ENCODE results near the gene WWOX. TPM values are rescaled to one million over a fixed set of nuclear protein-coding genes. Genes with fewer than 3 reads are reported as not detected.

The WWOX gene
- total and polyA plus RNA-seq, 2 of the 13 experiments (the other 11 are each of a cell fraction or from before 2014, with no cell fraction given): 9.1 to 37.4 TPM

GRCh38 chr16:78129349-78129748 lies 29.9 kb downstream of the WWOX start (continued):
- TF ChIP-seq, protein P1, sequence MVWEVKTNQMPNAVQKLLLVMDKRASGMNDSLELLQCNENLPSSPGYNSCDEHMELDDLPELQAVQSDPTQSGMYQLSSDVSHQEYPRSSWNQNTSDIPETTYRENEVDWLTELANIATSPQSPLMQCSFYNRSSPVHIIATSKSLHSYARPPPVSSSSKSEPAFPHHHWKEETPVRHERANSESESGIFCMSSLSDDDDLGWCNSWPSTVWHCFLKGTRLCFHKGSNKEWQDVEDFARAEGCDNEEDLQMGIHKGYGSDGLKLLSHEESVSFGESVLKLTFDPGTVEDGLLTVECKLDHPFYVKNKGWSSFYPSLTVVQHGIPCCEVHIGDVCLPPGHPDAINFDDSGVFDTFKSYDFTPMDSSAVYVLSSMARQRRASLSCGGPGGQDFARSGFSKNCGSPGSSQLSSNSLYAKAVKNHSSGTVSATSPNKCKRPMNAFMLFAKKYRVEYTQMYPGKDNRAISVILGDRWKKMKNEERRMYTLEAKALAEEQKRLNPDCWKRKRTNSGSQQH (CRISPR knock-in tag; IDR thresholded peaks at IDR 0.05; ENCODE audit: low read depth): no peak
- TF ChIP-seq SOX5 (CRISPR knock-in tag; IDR thresholded peaks at IDR 0.05; ENCODE audit: borderline replicate concordance): peak; percentile 68; the same call in 1 of the 2 replicates
- TF ChIP-seq ZNF296 (CRISPR knock-in tag; conservative IDR thresholded peaks at IDR 0.05): no peak
- TF ChIP-seq FOXP1 (IDR thresholded peaks at IDR 0.05): no peak
- peak; percentile 65 for TF ChIP-seq FOXP1 (CRISPR knock-in tag; IDR thresholded peaks at IDR 0.05)
- TF ChIP-seq DBP (CRISPR knock-in tag; IDR thresholded peaks at IDR 0.05; ENCODE audit: not compliant biosample characterization): no peak
- no peak for TF ChIP-seq SMAD3 (CRISPR knock-in tag; IDR thresholded peaks at IDR 0.05)
- no peak for TF ChIP-seq DPF2 (CRISPR knock-in tag; IDR thresholded peaks at IDR 0.05; ENCODE audit: borderline replicate concordance, low read depth)
- peak; percentile 25; the same call in 1 of the 2 replicates for TF ChIP-seq TBX2 (CRISPR knock-in tag; IDR thresholded peaks at IDR 0.05; ENCODE audit: borderline replicate concordance)
- TF ChIP-seq FOXP4 (CRISPR knock-in tag; IDR thresholded peaks at IDR 0.05): peak; percentile 48; the same call in 1 of the 2 replicates
- no peak for TF ChIP-seq SIX4 (CRISPR knock-in tag; IDR thresholded peaks at IDR 0.05)
- TF ChIP-seq, protein P2, sequence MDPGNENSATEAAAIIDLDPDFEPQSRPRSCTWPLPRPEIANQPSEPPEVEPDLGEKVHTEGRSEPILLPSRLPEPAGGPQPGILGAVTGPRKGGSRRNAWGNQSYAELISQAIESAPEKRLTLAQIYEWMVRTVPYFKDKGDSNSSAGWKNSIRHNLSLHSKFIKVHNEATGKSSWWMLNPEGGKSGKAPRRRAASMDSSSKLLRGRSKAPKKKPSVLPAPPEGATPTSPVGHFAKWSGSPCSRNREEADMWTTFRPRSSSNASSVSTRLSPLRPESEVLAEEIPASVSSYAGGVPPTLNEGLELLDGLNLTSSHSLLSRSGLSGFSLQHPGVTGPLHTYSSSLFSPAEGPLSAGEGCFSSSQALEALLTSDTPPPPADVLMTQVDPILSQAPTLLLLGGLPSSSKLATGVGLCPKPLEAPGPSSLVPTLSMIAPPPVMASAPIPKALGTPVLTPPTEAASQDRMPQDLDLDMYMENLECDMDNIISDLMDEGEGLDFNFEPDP (CRISPR knock-in tag; conservative IDR thresholded peaks at IDR 0.05): no peak
- TF ChIP-seq, protein P3, sequence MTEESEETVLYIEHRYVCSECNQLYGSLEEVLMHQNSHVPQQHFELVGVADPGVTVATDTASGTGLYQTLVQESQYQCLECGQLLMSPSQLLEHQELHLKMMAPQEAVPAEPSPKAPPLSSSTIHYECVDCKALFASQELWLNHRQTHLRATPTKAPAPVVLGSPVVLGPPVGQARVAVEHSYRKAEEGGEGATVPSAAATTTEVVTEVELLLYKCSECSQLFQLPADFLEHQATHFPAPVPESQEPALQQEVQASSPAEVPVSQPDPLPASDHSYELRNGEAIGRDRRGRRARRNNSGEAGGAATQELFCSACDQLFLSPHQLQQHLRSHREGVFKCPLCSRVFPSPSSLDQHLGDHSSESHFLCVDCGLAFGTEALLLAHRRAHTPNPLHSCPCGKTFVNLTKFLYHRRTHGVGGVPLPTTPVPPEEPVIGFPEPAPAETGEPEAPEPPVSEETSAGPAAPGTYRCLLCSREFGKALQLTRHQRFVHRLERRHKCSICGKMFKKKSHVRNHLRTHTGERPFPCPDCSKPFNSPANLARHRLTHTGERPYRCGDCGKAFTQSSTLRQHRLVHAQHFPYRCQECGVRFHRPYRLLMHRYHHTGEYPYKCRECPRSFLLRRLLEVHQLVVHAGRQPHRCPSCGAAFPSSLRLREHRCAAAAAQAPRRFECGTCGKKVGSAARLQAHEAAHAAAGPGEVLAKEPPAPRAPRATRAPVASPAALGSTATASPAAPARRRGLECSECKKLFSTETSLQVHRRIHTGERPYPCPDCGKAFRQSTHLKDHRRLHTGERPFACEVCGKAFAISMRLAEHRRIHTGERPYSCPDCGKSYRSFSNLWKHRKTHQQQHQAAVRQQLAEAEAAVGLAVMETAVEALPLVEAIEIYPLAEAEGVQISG (CRISPR knock-in tag; IDR thresholded peaks at IDR 0.05): no peak
- no peak for TF ChIP-seq MTF2 (CRISPR knock-in tag; IDR thresholded peaks at IDR 0.05; ENCODE audit: borderline replicate concordance)
- TF ChIP-seq SMYD3 (CRISPR knock-in tag; IDR thresholded peaks at IDR 0.05): no peak
- TF ChIP-seq FOXA3 (CRISPR knock-in tag; IDR thresholded peaks at IDR 0.05): peak; percentile 66
- TF ChIP-seq SNRNP70 (IDR thresholded peaks at IDR 0.05; ENCODE audit: low read depth, low read length): no peak
- no peak for TF ChIP-seq ZBTB7B (CRISPR knock-in tag; IDR thresholded peaks at IDR 0.05)
- TF ChIP-seq HOMEZ (CRISPR knock-in tag; IDR thresholded peaks at IDR 0.05; ENCODE audit: low read depth): 0 out of 2 replicates have a peak, but pooled peaks have one; percentile 67
- TF ChIP-seq, protein P4, sequence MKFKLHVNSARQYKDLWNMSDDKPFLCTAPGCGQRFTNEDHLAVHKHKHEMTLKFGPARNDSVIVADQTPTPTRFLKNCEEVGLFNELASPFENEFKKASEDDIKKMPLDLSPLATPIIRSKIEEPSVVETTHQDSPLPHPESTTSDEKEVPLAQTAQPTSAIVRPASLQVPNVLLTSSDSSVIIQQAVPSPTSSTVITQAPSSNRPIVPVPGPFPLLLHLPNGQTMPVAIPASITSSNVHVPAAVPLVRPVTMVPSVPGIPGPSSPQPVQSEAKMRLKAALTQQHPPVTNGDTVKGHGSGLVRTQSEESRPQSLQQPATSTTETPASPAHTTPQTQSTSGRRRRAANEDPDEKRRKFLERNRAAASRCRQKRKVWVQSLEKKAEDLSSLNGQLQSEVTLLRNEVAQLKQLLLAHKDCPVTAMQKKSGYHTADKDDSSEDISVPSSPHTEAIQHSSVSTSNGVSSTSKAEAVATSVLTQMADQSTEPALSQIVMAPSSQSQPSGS (CRISPR knock-in tag; IDR thresholded peaks at IDR 0.05): peak; percentile 42; the same call in 1 of the 2 replicates
